Measurements from ENCODE around the gene TCP11L1.
"Not testable (repeated sequence)": the region's sequence is repeated elsewhere in the genome, so short reads cannot be mapped to it uniquely, and the experiment has no call there.

Gene TCP11L1

GRCh38 chr11:33094157-33094556 is 54.8 kb downstream of the TCP11L1 start:
- no peak for DNase-seq (ENCODE audit: low read depth, low spot score)
- H3K4me3 ChIP-seq, result no peak overlapping the region
- no peaks in the 10 kb centered on the region for H3K9me3 ChIP-seq (ENCODE audit: low read depth, low read length)
- H3K27ac ChIP-seq, result no peak overlapping the region
- no peak overlapping the region for H3K9ac ChIP-seq (ENCODE audit: insufficient read length)
- TF ChIP-seq EZH2 (IDR thresholded peaks at IDR 0.05) (no peak), POLR2AphosphoS5 (IDR thresholded peaks at IDR 0.05; ENCODE audit: borderline replicate concordance, low read depth, low read length) (no peak), FOXP2 (optimal IDR thresholded peaks at IDR 0.05; ENCODE audit: control extremely low read depth, extremely low read length, insufficient read depth) (no peak)
- H3K36me3 ChIP-seq (ENCODE audit: insufficient read depth, low read length), result peaks cover 90% of the 10 kb centered on the region

GRCh38 chr11:33103836-33104235 is 64.5 kb downstream of the TCP11L1 start:
- Histone ChIP-seq H3K4me3 (no peak overlapping the region), H3K27ac (no peak overlapping the region), H3K36me3 (ENCODE audit: insufficient read depth, low read length) (peaks cover 87% of the 10 kb centered on the region), H3K9ac (ENCODE audit: insufficient read length) (no peak overlapping the region), H3K9me3 (ENCODE audit: low read depth, low read length) (no peaks in the 10 kb centered on the region)
- no peak for TF ChIP-seq EZH2 (IDR thresholded peaks at IDR 0.05)
- no peak for TF ChIP-seq POLR2AphosphoS5 (IDR thresholded peaks at IDR 0.05; ENCODE audit: borderline replicate concordance, low read depth, low read length)
- TF ChIP-seq FOXP2 (optimal IDR thresholded peaks at IDR 0.05; ENCODE audit: control extremely low read depth, extremely low read length, insufficient read depth), result no peak
- no peak for DNase-seq (ENCODE audit: low read depth, low spot score)

DNA sequence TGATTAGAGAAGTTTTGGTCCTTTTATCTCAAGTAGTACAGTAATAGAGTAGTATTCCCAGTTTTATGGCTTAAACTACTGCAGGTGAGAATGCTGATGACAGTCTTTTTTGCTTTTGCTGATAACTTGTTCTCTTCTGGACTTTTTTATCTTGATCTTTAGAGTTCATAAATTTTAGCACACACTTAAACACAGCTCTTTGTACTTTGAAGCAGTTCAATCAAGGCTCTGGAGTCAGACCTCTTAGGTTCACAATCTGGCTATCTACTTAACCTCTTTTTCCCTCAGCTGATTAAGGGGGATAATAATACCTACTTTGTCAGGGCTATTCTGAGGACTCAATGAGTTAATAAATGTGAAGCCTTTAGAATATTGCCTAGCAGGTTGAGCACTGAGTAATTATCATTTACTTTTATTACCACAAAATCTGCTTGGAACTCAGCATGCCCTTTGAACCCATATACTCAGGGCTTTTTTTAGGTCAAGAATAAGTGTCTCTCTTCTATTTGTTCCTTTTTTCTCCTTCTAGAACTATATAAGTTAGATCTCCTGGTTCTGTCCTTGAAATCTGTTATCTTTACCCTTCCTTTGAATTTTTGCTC is 70.0 kb downstream of the TCP11L1 start:
- Histone ChIP-seq H3K27ac (no peak overlapping the region), H3K9me3 (ENCODE audit: low read depth, low read length) (no peaks in the 10 kb centered on the region), H3K9ac (ENCODE audit: insufficient read length) (no peak overlapping the region), H3K36me3 (ENCODE audit: insufficient read depth, low read length) (peaks cover 60% of the 10 kb centered on the region), H3K4me3 (no peak overlapping the region)
- no peak for DNase-seq (ENCODE audit: low read depth, low spot score)
- TF ChIP-seq FOXP2 (optimal IDR thresholded peaks at IDR 0.05; ENCODE audit: control extremely low read depth, extremely low read length, insufficient read depth) (no peak), POLR2AphosphoS5 (IDR thresholded peaks at IDR 0.05; ENCODE audit: borderline replicate concordance, low read depth, low read length) (no peak), EZH2 (IDR thresholded peaks at IDR 0.05) (no peak)

GRCh38 chr11:33110083-33110482 is 70.7 kb downstream of the TCP11L1 start:
- TF ChIP-seq FOXP2 (optimal IDR thresholded peaks at IDR 0.05; ENCODE audit: control extremely low read depth, extremely low read length, insufficient read depth) (no peak), POLR2AphosphoS5 (IDR thresholded peaks at IDR 0.05; ENCODE audit: borderline replicate concordance, low read depth, low read length) (no peak), EZH2 (IDR thresholded peaks at IDR 0.05) (no peak)
- Histone ChIP-seq H3K27ac (no peak overlapping the region), H3K9ac (ENCODE audit: insufficient read length) (no peak overlapping the region), H3K4me3 (no peak overlapping the region), H3K9me3 (ENCODE audit: low read depth, low read length) (no peaks in the 10 kb centered on the region), H3K36me3 (ENCODE audit: insufficient read depth, low read length) (peaks cover 54% of the 10 kb centered on the region)
- no peak for DNase-seq (ENCODE audit: low read depth, low spot score)

DNA sequence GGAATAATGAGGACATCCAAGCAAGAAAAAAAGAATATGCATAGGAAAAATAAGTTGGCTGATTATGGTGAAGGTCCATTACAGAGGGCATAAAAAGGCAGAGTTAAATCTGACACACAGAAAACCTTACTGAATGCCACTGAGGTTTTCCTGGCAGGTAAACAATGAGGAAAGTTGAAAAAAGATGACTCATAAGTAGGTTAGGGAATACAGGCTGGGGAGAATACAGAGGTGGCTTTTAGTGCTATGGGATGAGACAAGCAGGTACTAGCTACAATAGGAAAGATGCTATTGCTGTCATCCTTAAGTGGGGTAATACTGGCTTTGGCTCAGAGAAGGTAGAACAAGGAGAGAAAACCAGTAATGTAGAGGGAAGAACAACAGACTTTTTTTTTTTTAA is 77.2 kb downstream of the TCP11L1 start:
- no peak overlapping the region for H3K9ac ChIP-seq (ENCODE audit: insufficient read length)
- DNase-seq (ENCODE audit: low read depth, low spot score), result no peak
- H3K36me3 ChIP-seq (ENCODE audit: insufficient read depth, low read length), result peaks cover 23% of the 10 kb centered on the region
- no peak overlapping the region for H3K27ac ChIP-seq
- no peaks in the 10 kb centered on the region for H3K9me3 ChIP-seq (ENCODE audit: low read depth, low read length)
- no peak for TF ChIP-seq FOXP2 (optimal IDR thresholded peaks at IDR 0.05; ENCODE audit: control extremely low read depth, extremely low read length, insufficient read depth)
- TF ChIP-seq POLR2AphosphoS5 (IDR thresholded peaks at IDR 0.05; ENCODE audit: borderline replicate concordance, low read depth, low read length), result no peak
- no peak for TF ChIP-seq EZH2 (IDR thresholded peaks at IDR 0.05)
- no peak overlapping the region for H3K4me3 ChIP-seq

DNA sequence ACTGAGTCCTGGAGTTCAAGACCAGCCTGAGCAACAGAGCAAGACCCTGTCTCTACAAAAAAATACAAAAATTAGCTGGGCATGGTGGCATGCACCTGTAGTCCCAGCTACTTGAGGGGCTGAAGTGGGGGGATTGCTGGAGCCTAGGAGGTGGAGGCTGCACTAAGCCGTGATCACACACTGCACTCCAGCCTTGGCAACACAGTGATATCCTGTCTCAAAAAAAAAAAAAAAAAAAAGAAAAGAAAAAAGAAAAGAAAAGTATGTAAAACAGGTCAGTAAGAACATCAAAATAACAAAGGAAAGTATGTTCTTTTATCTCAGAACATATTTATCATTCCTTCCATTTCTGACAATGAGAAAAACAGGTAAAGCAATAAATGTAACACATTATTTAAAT is 83.3 kb downstream of the TCP11L1 start:
- H3K4me3 ChIP-seq; H3K9me3 ChIP-seq (ENCODE audit: low read depth, low read length); H3K27ac ChIP-seq; H3K9ac ChIP-seq (ENCODE audit: insufficient read length); DNase-seq (ENCODE audit: low read depth, low spot score): not testable (repeated sequence)
- H3K36me3 ChIP-seq (ENCODE audit: insufficient read depth, low read length), result peaks cover 23% of the 10 kb centered on the region

Data from SK-N-MC (cell line).